ENCODE data around the gene RANBP3. TPM values are rescaled to one million over a fixed set of nuclear protein-coding genes. Genes with fewer than 3 reads are reported as not detected.

RANBP3 gene
- total RNA-seq, 3 donors from 2014 or later (not counting 1 experiment from before 2014, with no cell fraction given) = 73.9 to 95.2 (median 89.7) TPM

GRCh38 chr19:6017576-6017975 is 39.6 kb upstream of the RANBP3 start:
- H3K4me3 Mint-ChIP-seq = no peak overlapping the region
- intact Hi-C loops (cut with micrococcal nuclease) = no loop called here
- Histone ChIP-seq H3K4me3 (ENCODE audit: low read length) (no peak overlapping the region), H3K27me3 (ENCODE audit: control insufficient read depth, insufficient read depth, low read length) (no peaks in the 10 kb centered on the region), H3K9me3 (ENCODE audit: control insufficient read depth, insufficient read depth, low read length) (no peaks in the 10 kb centered on the region), H3K27ac (ENCODE audit: low read length) (no peak overlapping the region), H3K4me1 (ENCODE audit: control insufficient read depth, insufficient read depth, low read length) (no peaks in the 10 kb centered on the region), H3K36me3 (ENCODE audit: control insufficient read depth, insufficient read depth, low read length) (no peaks in the 10 kb centered on the region)
- no peak for DNase-seq
- ATAC-seq = no peak
- no peak overlapping the region for H3K27ac Mint-ChIP-seq
- no peaks in the 10 kb centered on the region for H3K4me1 Mint-ChIP-seq
- no peak for TF ChIP-seq CTCF (IDR thresholded peaks at IDR 0.05)
- H3K9me3 Mint-ChIP-seq = no peaks in the 10 kb centered on the region
- no peaks in the 10 kb centered on the region for H3K36me3 Mint-ChIP-seq
- 97% methylated on average over 8 of the region's 11 CpGs for WGBS (ENCODE audit: insufficient coverage)
- H3K27me3 Mint-ChIP-seq (ENCODE audit: low read depth in 2 of 2) = peaks cover 0 to 3% of the 10 kb centered on the region in 2 donors

DNA sequence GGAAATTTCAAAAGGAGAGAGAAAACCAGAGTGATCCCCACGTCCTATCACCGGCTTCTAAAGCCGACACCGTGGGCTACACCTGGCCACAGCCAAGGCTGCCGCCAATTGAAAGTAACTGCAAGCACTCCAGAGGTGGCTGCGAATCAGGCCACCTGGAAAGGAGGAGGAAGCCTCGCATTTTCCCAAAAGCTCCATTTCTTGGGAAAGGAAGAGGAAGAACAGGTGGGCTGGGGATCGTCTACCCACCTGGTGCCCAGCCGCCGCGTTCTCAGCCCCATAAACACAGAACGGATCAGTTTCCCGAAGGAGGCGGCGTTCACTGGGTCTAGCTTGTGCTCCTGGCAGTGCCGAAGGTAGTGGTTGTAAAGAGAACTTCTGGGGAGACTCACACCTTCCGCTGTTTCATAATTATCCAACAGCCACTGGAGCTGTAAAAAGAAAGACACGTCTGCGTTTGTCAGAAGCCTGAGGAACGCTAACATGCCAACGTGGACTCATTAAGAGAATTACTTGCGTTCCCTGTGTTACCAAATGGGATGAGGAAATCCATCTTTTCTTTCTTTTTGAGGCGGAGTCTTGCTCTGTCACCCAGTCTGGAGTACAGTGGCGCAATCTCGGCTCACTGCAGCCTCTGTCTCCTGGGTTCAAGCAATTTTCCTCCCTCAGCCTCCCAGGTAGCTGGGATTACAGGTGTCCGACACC is 38.1 kb upstream of the RANBP3 start:
- no peak overlapping the region for H3K27ac Mint-ChIP-seq
- WGBS (ENCODE audit: insufficient coverage) = 97% methylated on average over 26 of the region's 26 CpGs
- H3K27me3 ChIP-seq (ENCODE audit: control insufficient read depth, insufficient read depth, low read length) = no peaks in the 10 kb centered on the region
- H3K9me3 ChIP-seq (ENCODE audit: control insufficient read depth, insufficient read depth, low read length) = no peaks in the 10 kb centered on the region
- TF ChIP-seq CTCF (IDR thresholded peaks at IDR 0.05) = no peak
- DNase-seq (no peak), ATAC-seq (no peak)
- no peaks in the 10 kb centered on the region for H3K4me1 ChIP-seq (ENCODE audit: control insufficient read depth, insufficient read depth, low read length)
- H3K27ac ChIP-seq (ENCODE audit: low read length) = no peak overlapping the region
- H3K4me3 ChIP-seq (ENCODE audit: low read length) = no peak overlapping the region
- no peaks in the 10 kb centered on the region for H3K27me3 Mint-ChIP-seq (ENCODE audit: low read depth in 2 of 2)
- no peaks in the 10 kb centered on the region for H3K36me3 ChIP-seq (ENCODE audit: control insufficient read depth, insufficient read depth, low read length)
- no peaks in the 10 kb centered on the region for H3K4me1 Mint-ChIP-seq
- no peaks in the 10 kb centered on the region for H3K9me3 Mint-ChIP-seq
- intact Hi-C loops (cut with micrococcal nuclease) = no loop called here
- no peak overlapping the region for H3K4me3 Mint-ChIP-seq
- no peaks in the 10 kb centered on the region for H3K36me3 Mint-ChIP-seq

GRCh38 chr19:6014551-6015135 is 36.7 kb upstream of the RANBP3 start:
- TF ChIP-seq CTCF (IDR thresholded peaks at IDR 0.05) = no peak
- Mint-ChIP-seq H3K4me3 (no peak overlapping the region), H3K4me1 (no peaks in the 10 kb centered on the region), H3K36me3 (no peaks in the 10 kb centered on the region), H3K27ac (no peak overlapping the region), H3K27me3 (ENCODE audit: low read depth in 2 of 2) (no peaks in the 10 kb centered on the region), H3K9me3 (no peaks in the 10 kb centered on the region)
- DNase-seq (no peak), ATAC-seq (no peak)
- Histone ChIP-seq H3K27me3 (ENCODE audit: control insufficient read depth, insufficient read depth, low read length) (no peaks in the 10 kb centered on the region), H3K27ac (ENCODE audit: low read length) (no peak overlapping the region), H3K36me3 (ENCODE audit: control insufficient read depth, insufficient read depth, low read length) (no peaks in the 10 kb centered on the region), H3K4me3 (ENCODE audit: low read length) (no peak overlapping the region), H3K4me1 (ENCODE audit: control insufficient read depth, insufficient read depth, low read length) (no peaks in the 10 kb centered on the region), H3K9me3 (ENCODE audit: control insufficient read depth, insufficient read depth, low read length) (no peaks in the 10 kb centered on the region)
- intact Hi-C loops (cut with micrococcal nuclease) = no loop called here
- 90% methylated on average over 12 of the region's 13 CpGs for WGBS (ENCODE audit: insufficient coverage)

Measured in natural killer cell (primary cell).